GM21825 (cell line): ENCODE results near the gene RAD21L1.

Experiments used
- ATAC-seq: cut with Tn5 transposase; IDR thresholded peaks from one replicate; pipeline ENCODE4 v1.9.1; 2021; ENCODE audit warnings: mild to moderate bottlenecking, moderate library complexity; ENCODE audit not compliant: unreplicated experiment

The RAD21L1 gene

GRCh38 chr20:1291191-1291741, 65.4 kb downstream of the RAD21L1 start:
- ATAC-seq = no peak

DNA sequence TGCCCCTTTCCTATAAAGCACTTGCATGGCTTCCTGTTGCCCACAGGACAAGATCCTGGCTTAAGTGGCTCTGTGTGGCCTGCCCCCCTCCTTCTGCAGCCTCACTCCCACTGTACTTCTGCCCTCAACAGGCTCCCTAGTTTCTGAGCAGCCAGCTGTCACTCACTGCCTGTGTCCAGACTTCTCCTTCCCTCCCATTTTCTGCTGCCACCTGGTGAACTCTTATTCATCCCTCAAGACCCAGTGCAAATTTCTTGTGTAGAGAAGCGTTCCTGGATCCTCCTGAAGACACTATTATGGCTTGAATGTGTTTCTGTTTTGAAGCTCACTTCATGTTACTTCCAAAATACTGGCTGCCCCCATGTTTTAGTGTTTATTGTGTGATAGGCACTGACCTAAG, 66.8 kb downstream of the RAD21L1 start:
- no peak for ATAC-seq

DNA sequence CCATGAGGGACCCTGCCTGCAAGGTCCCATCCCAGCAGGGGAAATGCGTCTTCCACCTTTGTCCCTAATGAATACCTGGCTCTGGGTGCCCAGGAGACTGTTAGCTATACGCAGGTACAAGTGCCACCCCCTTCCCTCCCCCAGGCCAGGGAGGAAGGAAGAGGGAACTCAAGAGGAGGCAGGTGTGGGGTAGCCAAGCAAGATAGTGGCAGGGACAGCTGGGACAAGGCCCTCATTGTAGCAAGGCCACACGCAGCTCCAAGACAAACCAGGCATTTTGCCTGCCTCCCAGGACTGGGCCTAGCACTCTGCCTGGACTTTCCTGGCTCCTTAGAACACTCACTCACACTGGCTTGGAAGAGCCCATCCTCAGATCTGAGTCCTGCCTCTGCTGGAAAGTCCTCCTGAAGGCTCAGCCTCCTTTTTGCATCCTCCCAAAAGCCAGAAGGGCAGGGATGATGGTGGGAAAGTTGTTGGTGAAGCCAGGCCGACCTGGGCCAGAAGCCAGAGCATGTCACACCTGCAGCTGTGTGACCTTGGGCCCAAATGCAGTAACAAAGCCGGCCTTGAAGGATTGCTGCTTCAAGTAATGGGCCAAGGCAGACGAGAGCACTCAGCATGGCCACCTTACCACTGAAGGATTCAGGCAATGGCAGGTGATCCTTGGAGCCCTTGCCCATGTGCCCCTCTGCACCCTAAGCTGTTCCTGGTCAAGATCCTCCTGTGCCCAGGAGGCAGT, 68.0 kb downstream of the RAD21L1 start:
- ATAC-seq = no peak

GRCh38 chr20:1294497-1294896, 68.7 kb downstream of the RAD21L1 start:
- ATAC-seq = no peak

- no peak for ATAC-seq
These were observed 69.6 kb downstream of the RAD21L1 start for GRCh38 chr20:1295276-1295930.

- ATAC-seq = no peak
These were observed 70.3 kb downstream of the RAD21L1 start for GRCh38 chr20:1296117-1296610.

- ATAC-seq = no peak
These were observed 71.1 kb downstream of the RAD21L1 start for GRCh38 chr20:1296922-1297321.

DNA sequence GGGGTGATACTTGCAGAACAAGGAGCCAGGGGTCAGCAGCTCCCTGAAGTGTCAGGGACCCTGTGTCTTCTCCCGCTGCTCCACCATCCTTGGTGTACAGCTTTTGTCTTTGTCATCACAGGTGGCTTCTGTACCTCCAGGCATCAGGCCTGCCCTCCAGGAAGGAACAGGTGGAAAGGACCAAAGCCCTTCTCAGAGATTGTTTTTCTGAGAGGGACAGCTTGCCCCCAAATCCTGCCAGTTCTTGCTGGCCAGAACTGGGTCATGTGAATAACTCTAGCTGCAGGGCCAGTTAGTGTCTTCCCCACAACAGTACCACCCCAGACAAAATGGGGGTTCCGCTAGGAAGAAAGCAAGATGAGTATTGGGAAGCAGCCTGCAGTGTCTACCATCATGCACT, 71.6 kb downstream of the RAD21L1 start:
- no peak for ATAC-seq

DNA sequence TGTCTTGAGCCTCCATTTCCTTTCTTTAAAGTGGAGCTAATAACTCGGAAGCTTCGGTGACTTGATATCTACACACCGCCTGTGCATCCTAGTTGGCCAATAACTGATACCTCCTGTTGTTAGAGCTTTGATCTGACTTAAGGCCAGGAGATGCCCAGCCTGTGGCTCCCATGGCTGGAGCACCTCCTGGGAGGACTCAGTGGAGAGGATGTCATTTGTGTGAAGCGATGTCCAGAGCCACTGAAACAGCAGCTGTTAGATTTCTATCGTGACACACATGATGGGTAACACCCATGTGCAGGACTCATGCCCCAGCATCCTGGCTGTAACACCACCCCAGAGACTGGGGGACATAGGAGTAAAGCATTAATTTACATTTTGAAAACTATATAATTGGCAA, 72.3 kb downstream of the RAD21L1 start:
- ATAC-seq = no peak

DNA sequence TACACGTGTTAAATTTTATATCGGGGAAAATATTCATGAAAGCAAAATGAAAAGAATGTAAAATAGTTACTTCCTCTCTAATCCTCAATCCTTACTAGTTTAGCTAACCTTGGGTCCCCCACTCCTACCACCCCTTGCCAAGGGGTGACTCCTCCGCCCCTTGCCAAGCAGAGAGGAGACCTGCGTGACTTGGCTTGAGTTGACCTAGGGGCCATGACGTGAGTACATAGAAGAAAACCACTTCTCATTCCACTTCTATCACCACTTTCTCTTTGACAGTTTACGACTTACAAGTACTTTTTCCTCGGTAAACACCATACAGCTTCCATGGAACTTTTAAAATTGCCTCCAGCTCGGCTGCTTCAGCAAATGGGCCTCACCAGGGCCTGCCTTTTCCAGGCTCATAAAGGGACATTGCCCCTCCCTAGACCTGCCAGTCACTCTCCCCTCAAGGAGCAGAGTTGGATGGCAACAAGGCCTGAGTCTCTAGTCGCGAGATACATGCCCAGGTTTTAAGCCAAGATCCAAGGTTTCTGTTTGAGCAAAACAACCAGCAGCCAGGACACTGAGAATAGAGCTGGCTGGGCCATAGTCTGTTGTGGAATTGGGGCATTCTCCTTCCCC, 73.2 kb downstream of the RAD21L1 start:
- no peak for ATAC-seq

DNA sequence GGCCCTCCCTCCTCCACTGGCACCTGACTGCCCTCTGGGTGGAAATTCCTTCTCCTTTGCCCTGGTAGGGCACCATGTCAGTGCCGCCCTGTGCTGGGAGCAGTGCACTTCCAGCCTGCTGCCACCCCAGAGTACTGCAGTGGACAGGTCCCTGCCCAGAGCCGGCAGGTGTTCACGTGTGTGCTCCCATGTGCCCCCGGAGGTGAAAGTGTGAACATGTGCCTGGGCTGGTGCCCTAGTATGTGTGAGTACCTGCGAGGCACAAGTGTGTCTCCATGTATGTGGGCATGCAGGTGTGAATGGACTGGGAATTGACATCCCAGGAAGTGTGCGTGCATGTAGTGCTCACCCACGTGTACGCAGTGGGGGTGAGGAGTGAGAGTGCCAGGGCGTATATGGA, 73.7 kb downstream of the RAD21L1 start:
- ATAC-seq = no peak

DNA sequence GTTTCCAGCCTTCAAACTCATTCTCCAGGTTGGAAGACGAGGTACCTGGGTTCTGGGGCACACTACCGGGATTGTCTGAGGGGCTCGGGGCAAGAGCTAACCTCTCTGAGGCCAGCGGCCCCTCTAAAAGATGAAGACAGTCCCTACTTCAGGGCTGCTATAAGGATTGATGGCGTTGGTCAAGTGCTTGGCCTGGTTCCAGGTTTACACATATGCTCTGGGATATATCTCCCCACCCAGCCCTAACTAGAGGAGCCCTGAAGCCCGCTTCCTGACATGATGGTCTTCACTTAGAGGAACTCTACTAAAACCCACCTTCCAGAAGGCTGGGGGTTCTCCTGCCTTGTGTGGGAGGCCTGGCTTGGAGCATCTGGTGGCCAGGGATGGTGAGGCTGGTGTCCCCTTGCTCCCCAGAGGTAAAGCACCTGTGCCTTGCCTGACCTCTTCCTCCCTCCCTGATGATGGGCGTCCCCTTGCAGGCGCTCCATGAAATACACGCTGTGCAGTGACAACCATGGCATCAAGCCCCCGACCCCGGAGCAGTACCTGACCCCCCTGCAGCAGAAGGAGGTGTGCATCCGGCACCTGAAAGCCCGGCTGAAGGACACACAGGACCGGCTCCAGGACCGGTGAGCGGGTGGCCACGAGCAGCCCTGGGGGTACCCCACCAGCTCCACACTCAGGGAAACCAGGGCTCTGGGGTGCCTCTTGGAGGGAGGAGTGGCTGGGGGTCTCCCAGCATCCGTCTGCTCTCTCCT, 74.4 kb downstream of the RAD21L1 start:
- ATAC-seq = no peak

- no peak for ATAC-seq
These were observed 75.2 kb downstream of the RAD21L1 start for GRCh38 chr20:1301031-1301529.

DNA sequence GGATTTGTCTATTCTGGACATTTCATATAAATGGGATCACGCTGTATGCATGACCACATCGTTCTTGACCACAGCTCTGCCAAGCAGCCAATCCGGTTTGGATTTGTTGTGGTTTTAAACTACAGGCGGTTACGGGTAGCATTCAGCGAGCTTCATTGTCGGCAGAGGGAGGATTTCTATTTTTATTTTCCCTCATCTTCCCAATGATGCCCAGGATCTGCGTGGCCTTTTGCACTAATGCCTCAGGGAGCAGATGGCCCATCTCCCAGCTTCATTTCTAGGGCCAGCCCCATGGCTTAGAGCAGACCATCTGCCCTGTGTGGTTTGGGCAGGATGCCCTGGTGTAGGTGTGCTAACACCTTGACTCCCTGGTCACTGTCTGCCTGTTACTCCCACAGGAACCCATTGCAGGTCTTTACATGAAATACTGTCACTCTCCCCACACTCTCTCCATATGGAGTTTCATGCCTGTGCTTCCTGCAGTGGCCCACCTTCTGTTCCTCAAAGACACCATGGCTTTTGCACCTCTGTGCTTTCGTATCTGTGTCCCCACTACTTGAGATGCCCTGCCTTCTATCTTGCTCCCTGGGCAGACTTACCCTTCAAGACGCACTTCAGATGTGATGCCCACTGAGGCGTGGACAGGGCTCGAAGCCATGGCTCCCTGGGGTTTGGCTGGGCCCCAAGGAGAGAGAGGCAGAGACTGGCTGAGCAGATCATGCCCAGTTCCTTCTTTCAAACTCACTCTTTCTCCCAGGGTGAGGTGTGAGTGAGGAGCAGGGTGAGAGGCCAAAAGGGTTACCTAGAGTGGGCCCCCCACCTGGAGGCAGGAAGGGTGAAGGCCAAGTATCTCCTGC, 77.1 kb downstream of the RAD21L1 start:
- no peak for ATAC-seq

DNA sequence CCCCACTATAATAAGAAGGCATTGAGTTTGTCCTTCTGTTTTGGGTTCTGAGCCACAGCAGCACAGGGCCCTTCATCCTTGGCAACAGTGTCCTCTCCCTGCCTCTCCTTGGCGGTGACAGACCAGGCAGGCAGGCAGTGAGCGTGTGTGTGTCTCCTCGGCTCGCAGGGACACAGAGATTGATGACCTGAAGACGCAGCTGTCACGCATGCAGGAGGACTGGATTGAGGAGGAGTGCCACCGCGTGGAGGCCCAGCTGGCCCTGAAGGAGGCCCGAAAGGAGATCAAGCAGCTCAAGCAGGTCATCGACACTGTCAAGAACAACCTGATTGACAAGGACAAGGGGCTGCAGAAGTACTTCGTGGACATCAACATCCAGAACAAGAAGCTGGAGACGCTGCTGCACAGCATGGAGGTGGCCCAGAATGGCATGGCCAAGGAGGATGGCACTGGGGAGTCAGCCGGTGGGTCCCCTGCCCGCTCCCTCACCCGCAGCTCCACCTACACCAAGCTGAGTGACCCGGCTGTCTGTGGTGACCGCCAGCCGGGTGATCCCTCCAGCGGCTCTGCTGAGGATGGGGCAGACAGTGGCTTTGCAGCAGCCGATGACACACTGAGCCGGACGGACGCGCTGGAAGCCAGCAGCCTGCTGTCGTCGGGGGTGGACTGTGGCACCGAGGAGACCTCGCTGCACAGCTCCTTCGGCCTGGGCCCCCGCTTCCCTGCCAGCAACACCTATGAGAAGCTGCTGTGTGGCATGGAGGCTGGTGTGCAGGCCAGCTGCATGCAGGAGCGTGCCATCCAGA, 79.1 kb downstream of the RAD21L1 start:
- ATAC-seq = no peak
